ENCODE measurements around the gene FER1L5.

- TF ChIP-seq CTCF (IDR thresholded peaks at IDR 0.05) (no peak), ZFX (IDR thresholded peaks at IDR 0.05; ENCODE audit: borderline replicate concordance) (no peak)
Measured at GRCh38 chr2:96604104-96604503, 38.5 kb upstream of the FER1L5 start.
